SK-N-SH (cell line): ENCODE data around the gene ENPP7. TPM values are rescaled to one million over a fixed set of nuclear protein-coding genes. Genes with fewer than 3 reads are reported as not detected.

Experiments used
- CTCF ChIA-PET: fragments of 300-600, 350-600 bp; formaldehyde crosslinking; extraction: SDS; loops from one replicate; lab custom pipeline; 2021; lab: Yijun Ruan, JAX
- POLR2A ChIA-PET: fragments of 350-600 bp; sonication (Branson Sonifier 250); formaldehyde crosslinking; extraction: SDS; loops from one replicate; lab custom pipeline; 2020; ENCODE audit warnings: antibody characterized with exemption, inconsistent platforms; lab: Yijun Ruan, JAX
- DNase-seq: peaks from one replicate; pipeline ENCODE4 v3.0.0; 2012
- H2AFZ ChIP-seq: fragments of 200-600 bp; sonication (generic); 2 replicates; pipeline ENCODE4 v1.8.1; 2016; ENCODE audit warnings: antibody characterized with exemption, mild to moderate bottlenecking, low read depth
- H3F3A ChIP-seq: fragments of 200-600 bp; sonication (generic); replicated peaks from 2 replicates; pipeline ENCODE3; 2016; ENCODE audit warnings: antibody characterized with exemption, mild to moderate bottlenecking; ENCODE audit not compliant: insufficient read depth
- H3K27ac ChIP-seq, 2 experiments: fragments of 200-500 bp in 1 of 2; fragments of 200-600 bp in 1 of 2; sonication (Bioruptor generic) in 1 of 2; sonication (generic), shearing (Covaris generic) in 1 of 2; 2 replicates each; pipeline versions ENCODE4 v1.5.1 to v1.6.1; 2014 to 2016; ENCODE audit warnings: low read depth in 2 of 2, inconsistent platforms in 1 of 2, low read length in 1 of 2, mild to moderate bottlenecking in 1 of 2, mixed read lengths in 1 of 2
- H3K27me3 ChIP-seq: fragments of 200-600 bp; sonication (generic), shearing (Covaris generic); 2 replicates; pipeline ENCODE4 v1.6.1; 2016; ENCODE audit warnings: mixed run types; ENCODE audit not compliant: insufficient read depth
- H3K36me3 ChIP-seq, 2 experiments: fragments of 200-500 bp in 1 of 2; fragments of 200-600 bp in 1 of 2; sonication (Bioruptor generic) in 1 of 2; sonication (generic) in 1 of 2; replicated peaks in 1 of 2; 2 replicates each; pipeline versions ENCODE3 to v1.5.1; 2014 to 2016; ENCODE audit warnings: low read length in 1 of 2, mild to moderate bottlenecking in 1 of 2; ENCODE audit not compliant: insufficient read depth in 2 of 2, control insufficient read depth in 1 of 2
- H3K4me1 ChIP-seq, 2 experiments: fragments of 200-500 bp in 1 of 2; fragments of 200-600 bp in 1 of 2; sonication (Bioruptor generic) in 1 of 2; sonication (generic), shearing (Covaris generic) in 1 of 2; 2 replicates each; pipeline versions ENCODE4 v1.5.1 to v1.6.1; 2014 to 2016; ENCODE audit warnings: low read depth in 1 of 2, low read length in 1 of 2, mixed run types in 1 of 2; ENCODE audit not compliant: insufficient read depth in 2 of 2, control insufficient read depth in 1 of 2
- H3K4me2 ChIP-seq: fragments of 200-600 bp; sonication (generic), shearing (Covaris generic); 2 replicates; pipeline ENCODE4 v1.6.1; 2017; ENCODE audit warnings: mixed run types
- H3K4me3 ChIP-seq, 2 experiments: fragments of 200-500 bp in 1 of 2; fragments of 200-600 bp in 1 of 2; sonication (Bioruptor generic) in 1 of 2; sonication (generic), shearing (Covaris generic) in 1 of 2; 2 replicates each; pipeline versions ENCODE4 v1.5.1 to v1.8.1; 2014 to 2016; ENCODE audit warnings: low read depth in 2 of 2, inconsistent platforms in 1 of 2, low read length in 1 of 2, mild to moderate bottlenecking in 1 of 2, mixed read lengths in 1 of 2, moderate library complexity in 1 of 2
- H3K79me2 ChIP-seq: fragments of 200-600 bp; sonication (generic); 2 replicates; pipeline ENCODE4 v1.8.1; 2017; ENCODE audit warnings: mild to moderate bottlenecking; ENCODE audit not compliant: insufficient read depth
- H3K9ac ChIP-seq: fragments of 200-600 bp; sonication (generic); 2 replicates; pipeline ENCODE4 v1.6.1; 2017; ENCODE audit warnings: mixed run types
- H3K9me2 ChIP-seq: fragments of 200-600 bp; sonication (generic); 2 replicates; pipeline ENCODE4 v1.6.1; 2017; ENCODE audit warnings: mixed run types
- H3K9me3 ChIP-seq: fragments of 200-600 bp; sonication (generic); 2 replicates; pipeline ENCODE4 v1.6.1; 2017; ENCODE audit warnings: mixed run types, mild to moderate bottlenecking, moderate library complexity
- H4K20me1 ChIP-seq: fragments of 200-600 bp; sonication (generic); 2 replicates; pipeline ENCODE4 v1.6.1; 2017; ENCODE audit warnings: mild to moderate bottlenecking, mixed run types; ENCODE audit not compliant: insufficient read depth
- CHD2 ChIP-seq: fragments of 150-350 bp; IDR thresholded peaks from 2 replicates; pipeline ENCODE4 v1.6.1; 2018; ENCODE audit warnings: low read length; ENCODE audit not compliant: partially characterized antibody
- ELF1 ChIP-seq: IDR thresholded peaks from 2 replicates; pipeline ENCODE4 v1.4.0; 2012
- EZH2phosphoT487 ChIP-seq: fragments of 200-600 bp; sonication (generic); IDR thresholded peaks from 2 replicates; pipeline ENCODE4 v1.6.1; 2017; ENCODE audit warnings: low read depth, mixed run types, mild to moderate bottlenecking, antibody characterized with exemption, moderate library complexity, borderline replicate concordance
- FOSL2 ChIP-seq: IDR thresholded peaks from 2 replicates; pipeline ENCODE4 v1.4.0; 2012; ENCODE audit warnings: low read depth, mild to moderate bottlenecking, moderate library complexity, borderline replicate concordance
- FOXJ3 ChIP-seq: sonication (generic); formaldehyde crosslinking; IDR thresholded peaks from 2 replicates; pipeline ENCODE4 v1.5.1; 2020; ENCODE audit warnings: mild to moderate bottlenecking, missing genetic modification reagents
- FOXM1 ChIP-seq: IDR thresholded peaks from 2 replicates; pipeline ENCODE4 v1.4.0; 2012; ENCODE audit warnings: low read depth, mild to moderate bottlenecking
- GABPA ChIP-seq: IDR thresholded peaks from 2 replicates; pipeline ENCODE4 v1.4.0; 2012; ENCODE audit warnings: low read depth, mild to moderate bottlenecking
- IRF3 ChIP-seq: fragments of 150-350 bp; IDR thresholded peaks from 2 replicates; pipeline ENCODE4 v1.6.1; 2016; ENCODE audit warnings: mild to moderate bottlenecking, low read depth, low read length
- JUND ChIP-seq: IDR thresholded peaks from 2 replicates; pipeline ENCODE4 v1.4.0; 2012
- MAX ChIP-seq: IDR thresholded peaks from 2 replicates; pipeline ENCODE4 v1.4.0; 2012; ENCODE audit warnings: low read depth
- MEF2A ChIP-seq: IDR thresholded peaks from 2 replicates; pipeline ENCODE4 v1.4.0; 2012; ENCODE audit warnings: low read depth, borderline replicate concordance
- MXI1 ChIP-seq: IDR thresholded peaks from 2 replicates; pipeline ENCODE4 v1.6.1; 2012; ENCODE audit warnings: mild to moderate bottlenecking, low read depth, low read length, improper control_type of control experiment
- NFIC ChIP-seq: IDR thresholded peaks from 2 replicates; pipeline ENCODE4 v1.4.0; 2012; ENCODE audit warnings: borderline replicate concordance
- NRF1 ChIP-seq: IDR thresholded peaks from 2 replicates; pipeline ENCODE4 v1.6.1; 2012; ENCODE audit warnings: low read depth, mild to moderate bottlenecking, low read length
- POLR2AphosphoS5 ChIP-seq: IDR thresholded peaks from 2 replicates; pipeline ENCODE4 v1.6.1; 2012; ENCODE audit warnings: low read depth, low read length
- RCOR1 ChIP-seq: fragments of 150-350 bp; IDR thresholded peaks from 2 replicates; pipeline ENCODE4 v1.6.1; 2017; ENCODE audit warnings: antibody characterized with exemption, low read length
- REST ChIP-seq: IDR thresholded peaks from 2 replicates; pipeline ENCODE4 v1.6.1; 2012; ENCODE audit warnings: mild to moderate bottlenecking, low read depth, low read length, moderate library complexity
- RFX5 ChIP-seq: IDR thresholded peaks from 2 replicates; pipeline ENCODE4 v1.6.1; 2012; ENCODE audit warnings: mild to moderate bottlenecking, improper control_type of control experiment, low read length
- RXRA ChIP-seq: IDR thresholded peaks from 2 replicates; pipeline ENCODE4 v1.4.0; 2012; ENCODE audit warnings: low read depth, mild to moderate bottlenecking, borderline replicate concordance
- SIN3A ChIP-seq: IDR thresholded peaks from 2 replicates; pipeline ENCODE4 v1.6.1; 2012; ENCODE audit warnings: low read depth, mild to moderate bottlenecking, low read length, moderate library complexity, borderline replicate concordance
- SMC3 ChIP-seq: IDR thresholded peaks from 2 replicates; pipeline ENCODE4 v1.6.1; 2012; ENCODE audit warnings: low read depth, low read length, improper control_type of control experiment
- TAF1 ChIP-seq: IDR thresholded peaks from 2 replicates; pipeline ENCODE4 v1.6.1; 2012; ENCODE audit warnings: low read depth, mild to moderate bottlenecking, low read length, moderate library complexity, borderline replicate concordance
- TEAD4 ChIP-seq: IDR thresholded peaks from 2 replicates; pipeline ENCODE4 v1.4.0; 2012; ENCODE audit warnings: mild to moderate bottlenecking, borderline replicate concordance; ENCODE audit not compliant: insufficient read depth
- USF1 ChIP-seq: IDR thresholded peaks from 2 replicates; pipeline ENCODE4 v1.4.0; 2012; ENCODE audit warnings: low read depth, borderline replicate concordance
- USF2 ChIP-seq: fragments of 150-350 bp; IDR thresholded peaks from 2 replicates; pipeline ENCODE4 v1.6.1; 2017; ENCODE audit warnings: antibody characterized with exemption, low read length, low read depth, borderline replicate concordance
- YY1 ChIP-seq: IDR thresholded peaks from 2 replicates; pipeline ENCODE4 v1.4.0; 2012; ENCODE audit warnings: low read depth, mild to moderate bottlenecking
- WGBS: methylation state at CpG from one replicate; pipeline ENCODE4 v1.1.6; 2017; ENCODE audit warnings: low lambda C conversion rate; 5-methylcytosine and 5-hydroxymethylcytosine counted together
- polyA plus RNA-seq, 3 experiments: library from polyadenylated mRNA; depleted of rRNA; stranded (reverse); fragments of >200 nt; gene quantifications; 2 replicates each; pipeline ENCODE4 v1.2.3, GENCODE V29; 2012

Gene ENPP7
- polyA plus RNA-seq, 1 of the 3 experiments (the other 2 are of a cell fraction): not detected

- CTCF ChIA-PET: interaction anchor here (0.6 to 6.6 kb wide), 17 partner anchors 10 to 231 kb away, joined by 3 to 82 read pairs (median 4); partner anchors contain the start of gene CBX4
- Histone ChIP-seq H2AFZ (peak overlapping the region; percentile 88), H3K27me3 (peaks cover 27% of the 10 kb centered on the region), H3K27ac (peak overlapping the region in 1 of 2 experiments; percentile 80; a peak in 2 of 4 replicates), H3K4me3 (peak overlapping the region; percentile 62 to 64), H3F3A (peaks cover 11% of the 10 kb centered on the region), H3K36me3 (peaks cover 5 to 27% of the 10 kb centered on the region in 2 experiments), H3K9me2 (no peaks in the 10 kb centered on the region), H3K79me2 (peaks cover 36% of the 10 kb centered on the region), H3K4me2 (peak overlapping the region; percentile 74), H3K4me1 (peaks cover 0 to 20% of the 10 kb centered on the region in 2 experiments; a peak in 3 of 4 replicates), H3K9me3 (no peaks in the 10 kb centered on the region), H4K20me1 (peaks cover 18% of the 10 kb centered on the region; the same call in 1 of the 2 replicates), H3K9ac (peak overlapping the region; percentile 63; the same call in 1 of the 2 replicates)
- no peak for DNase-seq
- POLR2A ChIA-PET: interaction anchor here (1.1 to 2.1 kb wide), 5 partner anchors 10 to 62 kb away, joined by 3 to 10 read pairs (median 5); partner anchors contain the start of genes CBX4 and CBX8
- 24% methylated on average over 51 of the region's 51 CpGs for WGBS
- peak; percentile 74 for TF ChIP-seq MAX
- TF ChIP-seq SIN3A: peak; percentile 61; the same call in 1 of the 2 replicates
- peak; percentile 29; the same call in 1 of the 2 replicates for TF ChIP-seq REST
- TF ChIP-seq MEF2A: no peak
- no peak for TF ChIP-seq RXRA
- peak; percentile 65 for TF ChIP-seq CHD2
- TF ChIP-seq MXI1: no peak; the same call in 1 of the 2 replicates
- no peak for TF ChIP-seq EZH2phosphoT487
- no peak for TF ChIP-seq SMC3
- no peak for TF ChIP-seq ELF1
- TF ChIP-seq USF1: no peak
- peak; percentile 50; the same call in 1 of the 2 replicates for TF ChIP-seq YY1
- 0 out of 2 replicates have a peak, but pooled peaks have one; percentile 62 for TF ChIP-seq FOXM1
- peak; percentile 61; the same call in 1 of the 2 replicates for TF ChIP-seq TAF1
- TF ChIP-seq POLR2AphosphoS5: peak; percentile 39; the same call in 1 of the 2 replicates
- TF ChIP-seq NRF1: no peak
- no peak for TF ChIP-seq TEAD4
- 0 out of 2 replicates have a peak, but pooled peaks have one; percentile 43 for TF ChIP-seq NFIC
- TF ChIP-seq RFX5: no peak
- peak; percentile 31; the same call in 1 of the 2 replicates for TF ChIP-seq GABPA
- TF ChIP-seq FOSL2: no peak
- no peak; the same call in 1 of the 2 replicates for TF ChIP-seq FOXJ3
- peak; percentile 50; the same call in 1 of the 2 replicates for TF ChIP-seq RCOR1
- TF ChIP-seq USF2: no peak
- no peak for TF ChIP-seq JUND
- no peak for TF ChIP-seq IRF3
Measured at GRCh38 chr17:79777120-79777893, 46.6 kb downstream of the ENPP7 start.
